ENCODE measurements around the gene ADAMTSL1.

ADAMTSL1 gene

DNA sequence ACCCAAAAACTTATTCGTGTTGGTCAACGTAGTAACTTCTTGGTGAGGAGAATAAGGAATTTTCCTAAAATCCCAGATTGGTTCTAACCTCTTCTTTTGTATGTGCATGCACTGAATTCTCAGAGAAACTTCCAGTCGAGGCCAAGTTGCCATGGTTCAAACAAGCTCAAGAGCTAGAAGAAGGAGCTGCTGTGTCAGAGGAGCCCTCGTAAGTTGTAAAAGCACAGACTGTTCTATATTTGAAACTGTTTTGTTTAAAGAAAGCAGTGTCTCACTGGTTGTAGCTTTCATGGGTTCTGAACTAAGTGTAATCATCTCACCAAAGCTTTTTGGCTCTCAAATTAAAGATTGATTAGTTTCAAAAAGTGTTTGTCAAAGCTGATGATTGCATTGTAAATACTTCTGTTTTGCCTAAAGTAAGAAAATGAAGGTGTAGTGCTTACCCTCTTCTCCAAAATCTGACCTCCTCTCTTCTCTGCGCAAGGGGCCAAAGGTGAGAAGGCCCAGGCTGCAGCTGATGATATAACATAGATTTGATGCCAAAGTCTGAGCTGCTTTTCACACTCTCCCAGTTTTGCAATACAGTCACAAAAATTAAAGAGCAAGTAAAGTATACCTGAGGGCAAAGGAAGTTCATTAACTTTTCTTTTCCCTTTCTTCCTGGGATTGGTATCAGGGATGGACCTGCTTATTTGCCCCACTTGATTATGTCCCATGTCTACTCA, 210.8 kb downstream of the ADAMTSL1 start:
- no peaks in the 10 kb centered on the region for H3K27me3 Mint-ChIP-seq (ENCODE audit: low read depth, poor library complexity)
- no peaks in the 10 kb centered on the region for H3K4me1 Mint-ChIP-seq
- H3K4me3 Mint-ChIP-seq: no peak overlapping the region
- H3K27ac Mint-ChIP-seq: no peak overlapping the region
- no peak for DNase-seq
- TF ChIP-seq, protein P1, sequence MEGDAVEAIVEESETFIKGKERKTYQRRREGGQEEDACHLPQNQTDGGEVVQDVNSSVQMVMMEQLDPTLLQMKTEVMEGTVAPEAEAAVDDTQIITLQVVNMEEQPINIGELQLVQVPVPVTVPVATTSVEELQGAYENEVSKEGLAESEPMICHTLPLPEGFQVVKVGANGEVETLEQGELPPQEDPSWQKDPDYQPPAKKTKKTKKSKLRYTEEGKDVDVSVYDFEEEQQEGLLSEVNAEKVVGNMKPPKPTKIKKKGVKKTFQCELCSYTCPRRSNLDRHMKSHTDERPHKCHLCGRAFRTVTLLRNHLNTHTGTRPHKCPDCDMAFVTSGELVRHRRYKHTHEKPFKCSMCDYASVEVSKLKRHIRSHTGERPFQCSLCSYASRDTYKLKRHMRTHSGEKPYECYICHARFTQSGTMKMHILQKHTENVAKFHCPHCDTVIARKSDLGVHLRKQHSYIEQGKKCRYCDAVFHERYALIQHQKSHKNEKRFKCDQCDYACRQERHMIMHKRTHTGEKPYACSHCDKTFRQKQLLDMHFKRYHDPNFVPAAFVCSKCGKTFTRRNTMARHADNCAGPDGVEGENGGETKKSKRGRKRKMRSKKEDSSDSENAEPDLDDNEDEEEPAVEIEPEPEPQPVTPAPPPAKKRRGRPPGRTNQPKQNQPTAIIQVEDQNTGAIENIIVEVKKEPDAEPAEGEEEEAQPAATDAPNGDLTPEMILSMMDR (IDR thresholded peaks at IDR 0.05): no peak
- no peaks in the 10 kb centered on the region for H3K36me3 Mint-ChIP-seq (ENCODE audit: low read depth)
- no peaks in the 10 kb centered on the region for H3K9me3 Mint-ChIP-seq

DNA sequence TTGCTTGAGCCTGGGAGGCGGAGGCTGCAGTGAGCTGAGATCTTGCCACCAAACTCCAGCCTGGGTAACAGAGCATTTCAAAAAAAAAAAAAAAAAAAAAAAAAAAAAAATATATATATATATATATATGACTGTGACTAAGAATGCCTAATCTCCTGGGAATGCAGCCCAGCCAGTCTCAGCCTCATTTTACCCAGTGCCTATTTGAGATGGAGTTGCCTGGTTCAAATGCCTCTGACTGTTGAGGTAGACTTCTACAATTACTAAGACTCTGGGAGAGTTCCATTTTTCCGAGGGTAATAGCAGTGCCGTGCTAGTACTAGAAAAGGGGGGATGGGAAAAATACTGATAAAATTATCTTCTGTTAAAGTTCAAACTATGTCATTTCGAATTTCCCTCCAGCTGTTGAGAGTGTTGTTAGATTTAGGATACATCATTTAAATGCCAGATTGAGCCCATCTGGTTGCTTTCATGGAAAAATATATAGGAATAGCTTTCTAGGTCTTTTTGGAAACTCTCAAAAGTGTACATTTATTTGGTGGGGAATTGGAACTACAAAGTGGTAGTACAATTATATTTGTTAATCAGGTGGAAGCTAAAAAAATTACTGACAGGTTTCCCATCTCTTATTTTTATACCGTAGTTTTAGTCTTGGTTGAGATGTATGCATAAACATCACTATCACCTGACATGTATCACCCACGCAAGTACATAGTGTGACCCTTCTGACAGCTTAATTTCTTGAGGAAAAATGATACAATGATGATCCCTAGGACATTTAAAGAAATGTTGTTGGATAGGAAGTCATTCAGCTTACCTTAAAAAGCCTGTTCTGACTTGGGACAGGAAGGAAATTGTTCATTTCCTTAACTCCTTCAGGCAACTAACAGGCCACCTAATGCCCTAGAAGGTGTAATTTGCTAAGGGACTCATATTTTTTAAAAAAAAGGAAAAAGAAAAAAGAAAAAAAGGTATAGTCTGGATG, 214.9 kb downstream of the ADAMTSL1 start:
- H3K4me3 Mint-ChIP-seq: no peak overlapping the region
- peaks cover 3% of the 10 kb centered on the region for H3K36me3 Mint-ChIP-seq (ENCODE audit: low read depth)
- DNase-seq: no peak
- H3K27me3 Mint-ChIP-seq (ENCODE audit: low read depth, poor library complexity): no peaks in the 10 kb centered on the region
- H3K4me1 Mint-ChIP-seq: peaks cover 8% of the 10 kb centered on the region
- H3K9me3 Mint-ChIP-seq: peaks cover 5% of the 10 kb centered on the region
- H3K27ac Mint-ChIP-seq: no peak overlapping the region
- TF ChIP-seq, protein P1 (IDR thresholded peaks at IDR 0.05): no peak

DNA sequence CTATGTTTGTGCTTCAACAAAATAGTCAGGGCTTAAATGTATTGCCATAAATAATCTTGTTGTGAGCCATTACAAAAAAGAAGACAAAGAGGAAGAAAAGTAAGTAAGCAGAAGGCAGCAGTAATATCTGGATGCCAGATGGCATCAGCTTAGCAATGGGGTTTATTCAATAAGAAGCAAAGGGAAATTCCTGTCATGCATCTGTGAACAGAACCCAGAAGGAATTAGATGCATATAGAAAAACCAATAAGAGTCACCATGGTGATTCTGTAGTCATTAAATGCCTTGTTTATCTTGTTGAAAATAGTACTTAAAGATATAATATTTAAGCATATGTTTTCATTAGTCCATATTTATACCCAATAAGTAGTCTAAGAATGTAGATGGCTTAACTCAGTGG, 216.0 kb downstream of the ADAMTSL1 start:
- Mint-ChIP-seq H3K27me3 (ENCODE audit: low read depth, poor library complexity) (no peaks in the 10 kb centered on the region), H3K9me3 (peaks cover 14% of the 10 kb centered on the region), H3K4me3 (no peak overlapping the region), H3K4me1 (peaks cover 8% of the 10 kb centered on the region), H3K36me3 (ENCODE audit: low read depth) (peaks cover 5% of the 10 kb centered on the region), H3K27ac (no peak overlapping the region)
- TF ChIP-seq, protein P1 (IDR thresholded peaks at IDR 0.05): no peak
- DNase-seq: no peak

DNA sequence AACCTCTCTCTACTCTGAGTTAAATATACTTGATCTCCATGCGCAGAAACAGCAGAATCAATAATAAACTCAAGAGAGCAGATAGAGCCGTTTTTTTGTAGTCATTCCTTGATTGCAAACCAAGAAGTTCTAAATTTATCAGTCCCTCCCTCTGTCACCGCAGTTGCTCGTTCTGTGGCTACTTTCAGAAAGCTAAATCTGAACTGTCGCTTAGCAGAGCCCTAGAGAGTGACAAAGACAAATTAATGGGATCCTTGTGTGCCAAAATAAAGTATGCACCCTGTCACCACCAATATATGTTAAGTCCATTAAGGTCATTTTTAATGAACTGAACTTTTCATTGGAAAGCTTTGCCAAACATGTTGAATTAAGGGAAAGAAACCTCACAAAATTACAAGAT, 218.3 kb downstream of the ADAMTSL1 start:
- TF ChIP-seq, protein P1 (IDR thresholded peaks at IDR 0.05): no peak
- H3K27me3 Mint-ChIP-seq (ENCODE audit: low read depth, poor library complexity): no peaks in the 10 kb centered on the region
- peaks cover 8% of the 10 kb centered on the region for H3K4me1 Mint-ChIP-seq
- no peak overlapping the region for H3K4me3 Mint-ChIP-seq
- H3K9me3 Mint-ChIP-seq: peaks cover 29% of the 10 kb centered on the region
- peaks cover 18% of the 10 kb centered on the region for H3K36me3 Mint-ChIP-seq (ENCODE audit: low read depth)
- DNase-seq: no peak
- no peak overlapping the region for H3K27ac Mint-ChIP-seq

DNA sequence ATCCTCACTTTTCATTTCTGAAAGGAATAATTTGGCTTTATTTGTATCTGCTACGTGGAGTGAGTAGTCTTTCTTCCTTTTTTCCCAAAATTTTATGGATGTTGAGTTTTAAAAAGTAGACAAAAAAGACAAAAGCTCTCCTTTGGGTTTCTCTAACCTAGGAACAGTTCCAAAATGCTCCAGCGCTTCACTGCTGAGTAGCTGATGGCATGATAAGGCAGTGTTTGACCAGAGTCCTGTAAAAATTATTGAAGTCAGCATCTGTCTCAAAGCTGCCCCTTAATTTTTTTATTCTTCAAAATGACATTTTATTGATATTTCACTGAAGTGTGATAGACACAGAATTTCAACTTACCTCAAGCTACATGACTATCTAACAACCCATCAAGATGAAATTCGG, 219.0 kb downstream of the ADAMTSL1 start:
- H3K9me3 Mint-ChIP-seq: peaks cover 29% of the 10 kb centered on the region
- H3K27me3 Mint-ChIP-seq (ENCODE audit: low read depth, poor library complexity): no peaks in the 10 kb centered on the region
- H3K27ac Mint-ChIP-seq: no peak overlapping the region
- no peak for DNase-seq
- H3K36me3 Mint-ChIP-seq (ENCODE audit: low read depth): peaks cover 18% of the 10 kb centered on the region
- H3K4me3 Mint-ChIP-seq: no peak overlapping the region
- TF ChIP-seq, protein P1 (IDR thresholded peaks at IDR 0.05): no peak
- peaks cover 8% of the 10 kb centered on the region for H3K4me1 Mint-ChIP-seq
